IMR-90 (cell line): Measurements from ENCODE around the gene USP7. TPM values are rescaled to one million over a fixed set of nuclear protein-coding genes. Genes with fewer than 3 reads are reported as not detected.

Experiments
- ATAC-seq: fragments of 200-7000 bp; cut with Tn5 transposase; 2 replicates; pipeline ENCODE4 v1.9.1; 2020; ENCODE audit warnings: low read depth, mild to moderate bottlenecking, moderate library complexity
- BruUV-seq: library from RNA; stranded (reverse); fragments of 400-500 nt; replicated peaks from 2 replicates; lab custom pipeline; 2021; lab: Mats Ljungman, UMichigan
- CTCF ChIA-PET: fragments of 300-600 bp; formaldehyde crosslinking; extraction: SDS; loops from one replicate; lab custom pipeline; 2021; ENCODE audit warnings: antibody characterized with exemption; lab: Yijun Ruan, JAX
- POLR2A ChIA-PET: fragments of 300-600 bp; sonication (Branson Sonifier 250); formaldehyde crosslinking; loops from one replicate; lab custom pipeline; 2022; ENCODE audit warnings: antibody characterized with exemption; ENCODE audit not compliant: unreplicated experiment; lab: Charles Lee
- DNase-seq: peaks from one replicate; pipeline ENCODE4 v3.0.0; 2013
- H2AFZ ChIP-seq: replicated peaks from 2 replicates; pipeline ENCODE3; 2013; ENCODE audit warnings: low read length, mild to moderate bottlenecking; ENCODE audit not compliant: poor library complexity
- H2AK5ac ChIP-seq: 2 replicates; pipeline ENCODE4 v1.6.1; 2013; ENCODE audit warnings: low read depth, low read length, inconsistent platforms
- H2AK9ac ChIP-seq: replicated peaks from 2 replicates; pipeline ENCODE3; 2013; ENCODE audit warnings: mild to moderate bottlenecking, low read depth, low read length, moderate library complexity; ENCODE audit not compliant: poor library complexity
- H2BK120ac ChIP-seq: 2 replicates; pipeline ENCODE4 v1.6.1; 2013; ENCODE audit warnings: low read depth, low read length, inconsistent platforms
- H2BK15ac ChIP-seq: 3 replicates; pipeline ENCODE4 v1.6.1; 2013; ENCODE audit warnings: low read depth, low read length, inconsistent platforms
- H2BK20ac ChIP-seq: 2 replicates; pipeline ENCODE4 v1.6.1; 2013; ENCODE audit warnings: low read depth, mild to moderate bottlenecking, inconsistent platforms, low read length, moderate library complexity
- H2BK5ac ChIP-seq: 2 replicates; pipeline ENCODE4 v1.6.1; 2013; ENCODE audit warnings: mild to moderate bottlenecking, low read depth, low read length, inconsistent platforms; ENCODE audit not compliant: poor library complexity, severe bottlenecking
- H3K14ac ChIP-seq: replicated peaks from 2 replicates; pipeline ENCODE4 v1.6.1; 2013; ENCODE audit warnings: low read depth, low read length, inconsistent platforms
- H3K18ac ChIP-seq: 2 replicates; pipeline ENCODE4 v1.6.1; 2013; ENCODE audit warnings: low read depth, low read length, control low read depth
- H3K23ac ChIP-seq: 2 replicates; pipeline ENCODE4 v1.6.1; 2013; ENCODE audit warnings: low read depth, low read length, inconsistent platforms
- H3K27ac ChIP-seq: 2 replicates; pipeline ENCODE4 v1.5.1; 2013; ENCODE audit warnings: mild to moderate bottlenecking, control low read depth, low read length; ENCODE audit not compliant: insufficient read depth
- H3K27me3 ChIP-seq: 2 replicates; pipeline ENCODE4 v1.6.1; 2013; ENCODE audit warnings: low read length; ENCODE audit not compliant: control insufficient read depth, insufficient read depth
- H3K36me3 ChIP-seq: 2 replicates; pipeline ENCODE4 v1.6.1; 2013; ENCODE audit warnings: low read length, mixed read lengths; ENCODE audit not compliant: control insufficient read depth, insufficient read depth
- H3K4ac ChIP-seq: 2 replicates; pipeline ENCODE4 v1.6.1; 2013; ENCODE audit warnings: low read depth, low read length, inconsistent platforms
- H3K4me1 ChIP-seq: 2 replicates; pipeline ENCODE4 v1.6.1; 2013; ENCODE audit warnings: low read length, mixed read lengths; ENCODE audit not compliant: control insufficient read depth, insufficient read depth
- H3K4me2 ChIP-seq: 2 replicates; pipeline ENCODE4 v1.6.1; 2013; ENCODE audit warnings: low read depth, mild to moderate bottlenecking, control low read depth, low read length, moderate library complexity
- H3K4me3 ChIP-seq: 2 replicates; pipeline ENCODE4 v1.5.1; 2013; ENCODE audit warnings: low read depth, mild to moderate bottlenecking, control low read depth, low read length, moderate library complexity; ENCODE audit not compliant: insufficient read depth
- H3K56ac ChIP-seq: 2 replicates; pipeline ENCODE4 v1.6.1; 2013; ENCODE audit warnings: low read length, inconsistent platforms; ENCODE audit not compliant: insufficient read depth; ENCODE audit errors: extremely low read depth
- H3K79me1 ChIP-seq, 2 experiments: 2 replicates each; pipeline ENCODE4 v1.6.1; 2013; ENCODE audit warnings: low read length in 2 of 2, inconsistent platforms in 1 of 2, low read depth in 1 of 2
- H3K9ac ChIP-seq: 2 replicates; pipeline ENCODE4 v1.6.1; 2013; ENCODE audit warnings: low read depth, low read length, control low read depth
- H3K9me1 ChIP-seq: 2 replicates; pipeline ENCODE4 v1.6.1; 2013; ENCODE audit warnings: low read length, inconsistent platforms; ENCODE audit not compliant: insufficient read depth
- H3K9me3 ChIP-seq: 2 replicates; pipeline ENCODE4 v1.6.1; 2013; ENCODE audit warnings: low read length; ENCODE audit not compliant: control insufficient read depth, insufficient read depth
- H4K20me1 ChIP-seq: 2 replicates; pipeline ENCODE4 v1.6.1; 2013; ENCODE audit warnings: low read length, inconsistent platforms; ENCODE audit not compliant: insufficient read depth
- H4K5ac ChIP-seq: 2 replicates; pipeline ENCODE4 v1.6.1; 2013; ENCODE audit warnings: mild to moderate bottlenecking, low read depth, low read length, control low read depth
- H4K8ac ChIP-seq, 2 experiments: 2 replicates each; pipeline ENCODE4 v1.6.1; 2013; ENCODE audit warnings: low read depth in 2 of 2, low read length in 2 of 2, control low read depth in 1 of 2, inconsistent platforms in 1 of 2
- H4K91ac ChIP-seq: 2 replicates; pipeline ENCODE4 v1.6.1; 2013; ENCODE audit warnings: low read depth, low read length, inconsistent platforms; ENCODE audit not compliant: insufficient read depth
- CEBPB ChIP-seq: IDR thresholded peaks from 2 replicates; pipeline ENCODE4 v1.6.1; 2012; ENCODE audit warnings: low read depth, low read length, improper control_type of control experiment
- CHD1 ChIP-seq: IDR thresholded peaks from 2 replicates; pipeline ENCODE4 v1.6.1; 2012; ENCODE audit warnings: low read depth, low read length, improper control_type of control experiment
- FOS ChIP-seq: fragments of 150-350 bp; IDR thresholded peaks from 2 replicates; pipeline ENCODE4 v1.6.1; 2016; ENCODE audit warnings: low read depth, low read length
- MAFK ChIP-seq: IDR thresholded peaks from 2 replicates; pipeline ENCODE4 v1.6.1; 2012; ENCODE audit warnings: low read depth, low read length, improper control_type of control experiment
- MAZ ChIP-seq: IDR thresholded peaks from 2 replicates; pipeline ENCODE4 v1.6.1; 2012; ENCODE audit warnings: low read depth, mild to moderate bottlenecking, low read length, improper control_type of control experiment, moderate library complexity, borderline replicate concordance
- MXI1 ChIP-seq: IDR thresholded peaks from 2 replicates; pipeline ENCODE4 v1.6.1; 2012; ENCODE audit warnings: low read depth, mild to moderate bottlenecking, low read length, moderate library complexity, borderline replicate concordance
- NFE2L2 ChIP-seq: fragments of 150-350 bp; IDR thresholded peaks from 2 replicates; pipeline ENCODE4 v1.6.1; 2016; ENCODE audit warnings: low read depth, mild to moderate bottlenecking, low read length
- RAD21 ChIP-seq: IDR thresholded peaks from 2 replicates; pipeline ENCODE4 v1.6.1; 2012; ENCODE audit warnings: low read length, improper control_type of control experiment
- RFX5 ChIP-seq: IDR thresholded peaks from 2 replicates; pipeline ENCODE4 v1.8.0; 2012; ENCODE audit warnings: low read depth, mild to moderate bottlenecking, low read length, moderate library complexity
- SMC3 ChIP-seq: fragments of 150-350 bp; IDR thresholded peaks from 2 replicates; pipeline ENCODE4 v1.6.1; 2016; ENCODE audit warnings: low read depth, mild to moderate bottlenecking, antibody characterized with exemption, low read length, moderate library complexity
- WGBS, 2 experiments: methylation state at CpG; one replicate each; pipeline versions ENCODE4 v1.1.5 to v1.1.7; 2013; ENCODE audit warnings: missing lambda C conversion rate in 2 of 2; ENCODE audit not compliant: insufficient read length in 1 of 2; ENCODE audit errors: extremely low coverage in 2 of 2; 5-methylcytosine and 5-hydroxymethylcytosine counted together
- dilution Hi-C: fragments of 300-500 bp; cut with HindIII; formaldehyde crosslinking; loops from one replicate; pipeline ENCODE4 v1.14.3; 2018; ENCODE audit warnings: low sequenced_read_pairs; ENCODE audit not compliant: unreplicated experiment
- in situ Hi-C: fragments of 300-500 bp; cut with MboI; formaldehyde crosslinking; loops from 3 replicates; pipeline ENCODE4 v1.14.3; 2019; ENCODE audit warnings: low sequenced_read_pairs, inconsistent platforms, mixed read lengths
- intact Hi-C: fragments of 100-400 bp; cut with micrococcal nuclease; formaldehyde crosslinking; loops from 2 replicates; pipeline ENCODE4 v1.10.0; 2022
- polyA plus RNA-seq, 3 experiments: library from polyadenylated mRNA; depleted of rRNA; stranded (reverse); fragments of >200 nt; gene quantifications; 2 replicates each; pipeline ENCODE4 v1.2.3, GENCODE V29; 2012; ENCODE audit warnings: low replicate concordance in 1 of 3
- total RNA-seq: library from RNA; depleted of rRNA; stranded (reverse); fragments of >200 nt; gene quantifications from 2 replicates; pipeline ENCODE4 v1.2.3, GENCODE V29; 2012
- TF ChIP-seq, protein P1 (sequence below): fragments of 150-350 bp; IDR thresholded peaks from 2 replicates; pipeline ENCODE4 v1.6.1; 2017; ENCODE audit warnings: mild to moderate bottlenecking, antibody characterized with exemption, low read length, low read depth

USP7 gene
- total and polyA plus RNA-seq, 2 of the 4 experiments (the other 2 are of a cell fraction): 17.8 to 28.3 TPM

DNA sequence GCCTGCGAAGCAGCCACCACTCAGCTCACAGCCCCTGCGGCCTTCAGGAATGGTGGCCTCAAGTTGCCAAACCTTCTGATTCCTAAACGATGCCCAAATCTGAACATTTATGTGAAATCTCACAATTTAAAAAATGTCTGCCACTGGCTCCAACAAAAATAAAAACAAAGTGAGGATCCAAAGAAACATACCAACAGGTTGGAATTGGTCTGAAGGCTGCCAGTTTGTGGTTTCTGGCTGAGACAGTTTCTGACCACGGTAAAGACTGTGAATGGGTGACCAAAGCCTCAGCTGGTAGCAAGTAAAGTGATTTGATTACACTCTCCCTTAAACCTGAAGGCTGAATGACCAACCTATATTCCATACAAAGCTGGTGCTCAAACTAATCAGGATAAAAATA lies 56.6 kb downstream of the USP7 start:
- no peak for TF ChIP-seq RAD21
- no peak for TF ChIP-seq CEBPB
- no peak for TF ChIP-seq RFX5
- no peak for TF ChIP-seq MAFK
- TF ChIP-seq SMC3: no peak
- no peak for TF ChIP-seq NFE2L2
- TF ChIP-seq, protein P1, sequence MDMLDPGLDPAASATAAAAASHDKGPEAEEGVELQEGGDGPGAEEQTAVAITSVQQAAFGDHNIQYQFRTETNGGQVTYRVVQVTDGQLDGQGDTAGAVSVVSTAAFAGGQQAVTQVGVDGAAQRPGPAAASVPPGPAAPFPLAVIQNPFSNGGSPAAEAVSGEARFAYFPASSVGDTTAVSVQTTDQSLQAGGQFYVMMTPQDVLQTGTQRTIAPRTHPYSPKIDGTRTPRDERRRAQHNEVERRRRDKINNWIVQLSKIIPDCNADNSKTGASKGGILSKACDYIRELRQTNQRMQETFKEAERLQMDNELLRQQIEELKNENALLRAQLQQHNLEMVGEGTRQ: no peak
- no peak for TF ChIP-seq MXI1
- TF ChIP-seq FOS: no peak
- no peak for TF ChIP-seq MAZ
- TF ChIP-seq CHD1: no peak
- no peak overlapping the region for H3K4me2 ChIP-seq
- no peak overlapping the region for H3K56ac ChIP-seq
- no peak overlapping the region for H3K14ac ChIP-seq
- no peaks in the 10 kb centered on the region for H3K9me3 ChIP-seq
- H3K36me3 ChIP-seq: peaks cover 60% of the 10 kb centered on the region
- no peaks in the 10 kb centered on the region for H3K27me3 ChIP-seq
- H4K91ac ChIP-seq: no peak overlapping the region
- no peak overlapping the region for H3K23ac ChIP-seq
- no peak overlapping the region for H3K4ac ChIP-seq
- peaks cover 30 to 45% of the 10 kb centered on the region in 2 experiments for H3K79me1 ChIP-seq
- no peak overlapping the region for H2BK20ac ChIP-seq
- no peaks in the 10 kb centered on the region for H3K4me1 ChIP-seq
- in situ Hi-C loops (loop anchor here (5.0 kb wide), 1 partner anchor 100 kb away; no protein-coding TSS in a partner anchor), dilution Hi-C loops (no loop called here), intact Hi-C loops (loop anchor here (10.0 kb wide), 1 partner anchor 188 kb away; the partner anchor contains the start of gene HAPSTR1)
- H2BK15ac ChIP-seq: no peak overlapping the region
- no CpG with 5 or more reads among the region's 4 CpGs for WGBS, 2 experiments
- no peak overlapping the region for H2AK9ac ChIP-seq
- ChIA-PET POLR2A (no interaction called here), CTCF (interaction anchor here (2.3 kb wide), 1 partner anchor 102 kb away, joined by 7 read pairs; no protein-coding TSS in a partner anchor)
- H3K18ac ChIP-seq: no peak overlapping the region
- no peak overlapping the region for H3K27ac ChIP-seq
- BruUV-seq: no TSS peak
- no peak overlapping the region for H2BK5ac ChIP-seq
- H3K9me1 ChIP-seq: peaks cover 3% of the 10 kb centered on the region; the same call in 1 of the 2 replicates
- H3K4me3 ChIP-seq: no peak overlapping the region
- H2AFZ ChIP-seq: no peak overlapping the region
- H2AK5ac ChIP-seq: no peak overlapping the region
- ATAC-seq (no peak), DNase-seq (no peak)
- H4K8ac ChIP-seq: no peak overlapping the region
- H4K20me1 ChIP-seq: peaks cover 10% of the 10 kb centered on the region; the same call in 1 of the 2 replicates
- H3K9ac ChIP-seq: no peak overlapping the region
- H2BK120ac ChIP-seq: no peak overlapping the region
- H4K5ac ChIP-seq: no peak overlapping the region
